Activated naive CD4-positive, alpha-beta T cell treated with anti-CD3 and anti-CD28 coated beads for 36 hours (primary cell): ENCODE measurements around the gene HTR5A. TPM values are rescaled to one million over a fixed set of nuclear protein-coding genes. Genes with fewer than 3 reads are reported as not detected.

Experiments
- CTCF ChIA-PET: fragments of 350-600 bp; sonication (Branson Sonifier 250); formaldehyde crosslinking; loops from one replicate; lab custom pipeline; 2021; ENCODE audit warnings: antibody characterized with exemption; lab: Charles Lee
- DNase-seq: peaks from one replicate; pipeline ENCODE4 v3.0.0-alpha.2; 2020
- H3K27ac Mint-ChIP-seq: one replicate; pipeline ENCODE4 v1.8.0; 2021; ENCODE audit warnings: mild to moderate bottlenecking, mixed read lengths
- H3K27me3 Mint-ChIP-seq: one replicate; pipeline ENCODE4 v1.8.0; 2021; ENCODE audit warnings: low read depth, mixed read lengths
- H3K36me3 Mint-ChIP-seq: one replicate; pipeline ENCODE4 v1.8.0; 2021; ENCODE audit warnings: low read depth, mixed read lengths
- H3K4me1 Mint-ChIP-seq: one replicate; pipeline ENCODE4 v1.8.0; 2021; ENCODE audit warnings: low read depth, mixed read lengths
- H3K4me3 Mint-ChIP-seq: one replicate; pipeline ENCODE4 v1.8.0; 2021; ENCODE audit warnings: mild to moderate bottlenecking, moderate library complexity, mixed read lengths
- H3K9me3 Mint-ChIP-seq: one replicate; pipeline ENCODE4 v1.8.0; 2021; ENCODE audit warnings: mixed read lengths
- intact Hi-C: fragments of 100-400 bp; cut with micrococcal nuclease; formaldehyde crosslinking; loops from one replicate; pipeline ENCODE4 v1.15.1; 2023
- total RNA-seq, 2 experiments: library from RNA; stranded (reverse); gene quantifications; one replicate each; pipeline ENCODE4 v1.2.3, GENCODE V29; 2021

HTR5A gene
- total RNA-seq, 2 experiments from 2014 or later, result not detected

DNA sequence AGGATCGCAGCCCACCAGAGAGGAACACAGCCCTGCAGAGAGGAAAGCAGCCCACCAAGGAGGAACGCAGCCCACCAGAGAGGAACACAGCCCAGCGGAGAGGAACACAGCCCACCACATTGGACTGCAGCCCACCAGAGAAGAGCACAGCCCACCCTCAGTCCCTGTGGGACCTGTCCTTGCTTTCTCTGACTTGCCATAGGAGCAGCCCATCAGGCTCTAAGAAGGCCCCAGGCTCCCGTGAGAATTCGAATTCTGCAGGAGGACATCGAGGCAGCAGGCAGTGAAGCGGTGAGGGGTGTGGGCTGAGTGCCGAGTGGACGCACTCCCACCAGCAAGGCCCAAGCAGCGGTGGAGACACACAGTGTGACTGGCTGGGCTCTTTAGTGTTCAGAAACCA, 59.1 kb downstream of the HTR5A start:
- no peak for DNase-seq
- H3K27ac Mint-ChIP-seq, result no peak overlapping the region
- CTCF ChIA-PET, result no interaction called here

DNA sequence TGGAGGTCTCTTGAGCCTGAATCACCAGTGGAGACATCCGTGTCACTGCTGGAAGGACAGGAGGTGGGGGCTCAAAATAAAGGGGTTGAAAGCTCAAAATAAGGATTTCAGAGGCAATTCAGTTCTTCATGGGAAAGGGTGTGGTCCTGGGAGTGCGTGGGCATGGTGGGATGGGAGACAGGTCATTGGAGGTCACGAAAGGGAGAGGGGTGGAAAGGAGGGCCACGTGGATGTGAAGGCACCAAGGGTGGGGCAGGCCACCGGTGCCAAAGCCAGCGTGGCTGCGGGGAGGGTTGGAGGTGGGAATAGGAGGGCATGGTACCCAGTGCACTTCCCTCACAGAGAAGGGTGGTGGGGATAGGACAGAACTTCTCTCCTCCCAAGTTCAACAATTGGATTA, 59.7 kb downstream of the HTR5A start:
- Mint-ChIP-seq H3K27me3 (peaks cover 7% of the 10 kb centered on the region), H3K4me1 (no peaks in the 10 kb centered on the region), H3K4me3 (no peak overlapping the region), H3K27ac (no peak overlapping the region), H3K36me3 (no peaks in the 10 kb centered on the region), H3K9me3 (no peaks in the 10 kb centered on the region)
- intact Hi-C loops, result no loop called here
- CTCF ChIA-PET, result no interaction called here
- no peak for DNase-seq

More for the DNA sequence above, 59.1 kb downstream of the HTR5A start:
- intact Hi-C loops, result no loop called here
- no peaks in the 10 kb centered on the region for H3K36me3 Mint-ChIP-seq
- H3K4me1 Mint-ChIP-seq, result no peaks in the 10 kb centered on the region
- H3K27me3 Mint-ChIP-seq, result peaks cover 9% of the 10 kb centered on the region
- H3K9me3 Mint-ChIP-seq, result peaks cover 1% of the 10 kb centered on the region
- H3K4me3 Mint-ChIP-seq, result no peak overlapping the region

DNA sequence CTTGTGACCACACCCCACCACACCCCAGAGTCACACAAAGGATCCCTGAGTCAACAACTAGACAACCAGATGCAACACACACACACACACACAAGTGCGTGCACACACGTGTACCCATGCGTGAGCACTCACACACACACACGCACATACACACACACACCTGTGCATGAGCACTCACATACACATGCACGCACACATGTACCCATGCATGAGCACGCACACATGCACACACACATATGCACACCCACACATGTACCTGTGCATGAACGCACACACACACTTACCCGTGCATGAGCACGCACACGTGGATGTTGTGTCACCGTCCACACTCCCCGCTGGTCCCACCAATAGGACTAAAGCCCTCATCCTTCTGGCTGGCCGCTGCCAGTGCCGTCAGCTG, 60.4 kb downstream of the HTR5A start:
- CTCF ChIA-PET, result interaction anchor here (0.6 kb wide), 1 partner anchor 38 kb away, joined by 3 read pairs; no protein-coding TSS in a partner anchor
- H3K4me3 Mint-ChIP-seq, result no peak overlapping the region
- no peaks in the 10 kb centered on the region for H3K36me3 Mint-ChIP-seq
- DNase-seq, result no peak
- no peak overlapping the region for H3K27ac Mint-ChIP-seq
- H3K27me3 Mint-ChIP-seq, result peaks cover 7% of the 10 kb centered on the region
- intact Hi-C loops, result no loop called here
- H3K9me3 Mint-ChIP-seq, result no peaks in the 10 kb centered on the region
- H3K4me1 Mint-ChIP-seq, result no peaks in the 10 kb centered on the region

DNA sequence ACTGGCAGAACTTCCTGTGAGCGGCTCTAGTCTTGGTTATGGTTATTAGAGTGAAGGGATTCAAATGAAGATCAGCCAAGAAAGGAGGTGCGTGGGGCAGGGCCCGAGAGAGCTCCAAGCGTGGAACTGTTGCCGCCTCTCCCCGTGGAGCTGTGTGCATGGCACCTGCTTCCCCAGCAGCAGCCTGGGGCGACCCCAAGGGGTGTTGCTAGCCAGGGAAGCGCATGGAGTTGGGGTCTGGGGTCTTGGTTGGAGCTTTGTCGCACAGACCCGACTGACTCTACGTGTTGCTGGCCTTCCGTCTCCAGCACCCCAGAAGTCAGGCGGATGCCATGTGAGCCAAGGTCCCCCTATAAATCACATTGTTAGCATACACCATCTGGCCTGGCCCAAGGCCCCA, 61.0 kb downstream of the HTR5A start:
- Mint-ChIP-seq H3K27me3 (peaks cover 7% of the 10 kb centered on the region), H3K36me3 (no peaks in the 10 kb centered on the region), H3K9me3 (no peaks in the 10 kb centered on the region), H3K27ac (no peak overlapping the region), H3K4me3 (no peak overlapping the region), H3K4me1 (no peaks in the 10 kb centered on the region)
- DNase-seq, result no peak
- intact Hi-C loops, result no loop called here
- CTCF ChIA-PET, result interaction anchor here (0.6 kb wide), 1 partner anchor 38 kb away, joined by 3 read pairs; no protein-coding TSS in a partner anchor

DNA sequence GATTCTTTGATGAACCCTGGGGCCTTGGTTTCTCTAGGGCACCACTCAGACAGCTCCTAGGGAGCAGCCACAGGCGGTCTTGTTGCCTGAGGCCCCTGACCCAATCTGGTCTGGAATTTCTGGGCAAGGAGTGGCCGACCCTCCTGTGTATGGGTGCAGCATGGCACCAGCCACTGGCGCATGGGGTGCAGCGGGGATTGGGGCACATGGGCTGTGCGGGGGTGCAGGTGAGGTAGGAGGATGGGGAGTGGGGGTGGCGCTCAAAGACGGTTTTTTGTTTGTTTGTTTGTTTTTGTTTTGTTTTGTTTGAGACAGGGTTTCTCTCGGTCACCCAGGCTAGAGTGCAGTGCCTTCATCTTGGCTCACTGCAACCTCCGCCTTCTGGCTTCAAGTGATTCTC, 62.3 kb downstream of the HTR5A start:
- CTCF ChIA-PET, result no interaction called here
- Mint-ChIP-seq H3K27me3 (peaks cover 7% of the 10 kb centered on the region), H3K36me3 (no peaks in the 10 kb centered on the region), H3K4me3 (no peak overlapping the region), H3K9me3 (no peaks in the 10 kb centered on the region), H3K27ac (no peak overlapping the region), H3K4me1 (no peaks in the 10 kb centered on the region)
- no peak for DNase-seq
- intact Hi-C loops, result no loop called here

DNA sequence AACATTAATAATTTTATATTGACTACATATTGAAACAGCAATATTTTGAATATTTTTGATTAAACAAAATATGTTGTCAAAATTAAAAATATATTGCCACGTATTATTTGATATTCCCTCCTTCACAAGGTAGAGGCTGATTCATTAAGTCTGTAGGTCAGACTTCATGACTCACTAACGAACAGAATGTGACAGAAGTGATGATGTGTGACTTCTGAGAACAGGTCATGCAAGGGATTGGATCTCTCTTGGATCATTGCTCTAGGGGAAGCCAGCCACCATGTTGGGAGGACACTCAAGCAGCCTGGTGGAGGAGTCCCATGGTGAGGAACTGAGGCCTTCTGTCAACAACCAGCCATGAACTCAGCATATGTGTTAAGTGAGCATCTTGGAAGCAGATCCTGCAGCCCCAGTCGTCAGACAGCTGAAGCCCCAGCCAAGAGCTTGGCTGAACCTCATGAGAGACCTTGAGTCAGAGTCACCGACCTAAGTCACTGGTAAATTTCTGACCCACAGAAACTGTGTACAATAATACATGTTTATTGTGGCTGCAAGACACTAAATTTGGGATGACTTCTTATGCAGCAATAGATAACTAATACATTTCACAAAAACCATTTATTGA, 66.6 kb downstream of the HTR5A start:
- intact Hi-C loops, result no loop called here
- no peaks in the 10 kb centered on the region for H3K9me3 Mint-ChIP-seq
- H3K27ac Mint-ChIP-seq, result no peak overlapping the region
- H3K4me1 Mint-ChIP-seq, result no peaks in the 10 kb centered on the region
- H3K36me3 Mint-ChIP-seq, result no peaks in the 10 kb centered on the region
- peaks cover 16% of the 10 kb centered on the region for H3K27me3 Mint-ChIP-seq
- CTCF ChIA-PET, result no interaction called here
- no peak for DNase-seq
- no peak overlapping the region for H3K4me3 Mint-ChIP-seq

Other genes starting within 250 kb of the HTR5A start
- 10 to 100 TPM; 16.9 to 18.0 TPM for gene PAXIP1, start 67.2 kb upstream of the HTR5A start, total RNA-seq
- gene INSIG1, start 227.6 kb downstream of the HTR5A start, total RNA-seq, result 10 to 100 TPM; 73.2 to 74.8 TPM